Neural cell (in vitro differentiated cells): ENCODE results near the gene HNF1B.
"Not testable (repeated sequence)": the region's sequence is repeated elsewhere in the genome, so short reads cannot be mapped to it uniquely, and the experiment has no call there.

ENCODE experiments used
- TAF1 ChIP-seq: IDR thresholded peaks from 2 replicates; pipeline ENCODE4 v1.6.1; 2012; ENCODE audit warnings: low read depth
- TF ChIP-seq, protein P1 (sequence below): fragments of 450-650 bp; IDR thresholded peaks from 2 replicates; pipeline ENCODE4 v1.5.1; 2014; ENCODE audit warnings: antibody characterized with exemption, mild to moderate bottlenecking, moderate library complexity; ENCODE audit not compliant: poor library complexity, severe bottlenecking

DNA sequence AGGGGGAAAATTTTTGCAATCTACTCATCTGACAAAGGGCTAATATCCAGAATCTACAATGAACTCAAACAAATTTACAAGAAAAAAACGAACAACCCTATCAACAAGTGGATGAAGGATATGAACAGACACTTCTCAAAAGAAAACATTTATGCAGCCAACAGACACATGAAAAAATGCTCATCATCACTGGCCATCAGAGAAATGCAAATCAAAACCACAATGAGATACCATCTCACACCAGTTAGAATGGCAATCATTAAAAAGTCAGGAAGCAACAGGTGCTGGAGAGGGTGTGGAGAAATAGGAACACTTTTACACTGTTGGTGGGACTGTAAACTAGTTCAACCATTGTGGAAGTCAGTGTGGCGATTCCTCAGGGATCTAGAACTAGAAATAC is 64.9 kb downstream of the HNF1B start:
- TF ChIP-seq, protein P1, sequence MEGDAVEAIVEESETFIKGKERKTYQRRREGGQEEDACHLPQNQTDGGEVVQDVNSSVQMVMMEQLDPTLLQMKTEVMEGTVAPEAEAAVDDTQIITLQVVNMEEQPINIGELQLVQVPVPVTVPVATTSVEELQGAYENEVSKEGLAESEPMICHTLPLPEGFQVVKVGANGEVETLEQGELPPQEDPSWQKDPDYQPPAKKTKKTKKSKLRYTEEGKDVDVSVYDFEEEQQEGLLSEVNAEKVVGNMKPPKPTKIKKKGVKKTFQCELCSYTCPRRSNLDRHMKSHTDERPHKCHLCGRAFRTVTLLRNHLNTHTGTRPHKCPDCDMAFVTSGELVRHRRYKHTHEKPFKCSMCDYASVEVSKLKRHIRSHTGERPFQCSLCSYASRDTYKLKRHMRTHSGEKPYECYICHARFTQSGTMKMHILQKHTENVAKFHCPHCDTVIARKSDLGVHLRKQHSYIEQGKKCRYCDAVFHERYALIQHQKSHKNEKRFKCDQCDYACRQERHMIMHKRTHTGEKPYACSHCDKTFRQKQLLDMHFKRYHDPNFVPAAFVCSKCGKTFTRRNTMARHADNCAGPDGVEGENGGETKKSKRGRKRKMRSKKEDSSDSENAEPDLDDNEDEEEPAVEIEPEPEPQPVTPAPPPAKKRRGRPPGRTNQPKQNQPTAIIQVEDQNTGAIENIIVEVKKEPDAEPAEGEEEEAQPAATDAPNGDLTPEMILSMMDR: not testable (repeated sequence)
- TF ChIP-seq TAF1: not testable (repeated sequence)
